ENCODE results near the gene FAM219B.

FAM219B gene

GRCh38 chr15:74872702-74873035 lies 34.0 kb downstream of the FAM219B start:
- no peak for DNase-seq

- no peak for DNase-seq
Measured at GRCh38 chr15:74870436-74871215, 36.0 kb downstream of the FAM219B start.

- peak; percentile 96 to 98 for DNase-seq
Measured at GRCh38 chr15:74869726-74870407, 36.8 kb downstream of the FAM219B start.

- no peak for DNase-seq
Measured at GRCh38 chr15:74869372-74869725, 37.3 kb downstream of the FAM219B start.

GRCh38 chr15:74868059-74868458 lies 38.6 kb downstream of the FAM219B start:
- DNase-seq, result peak; percentile 86 to 87

GRCh38 chr15:74867466-74868038 lies 39.1 kb downstream of the FAM219B start:
- no peak for DNase-seq

GRCh38 chr15:74866090-74866489 lies 40.6 kb downstream of the FAM219B start:
- DNase-seq, result no peak

- no peak for DNase-seq
Measured at GRCh38 chr15:74865316-74865715, 41.3 kb downstream of the FAM219B start.

- no peak for DNase-seq
Measured at GRCh38 chr15:74864296-74864695, 42.4 kb downstream of the FAM219B start.

GRCh38 chr15:74863239-74864056 lies 43.2 kb downstream of the FAM219B start:
- DNase-seq, result no peak

- no peak for DNase-seq
Measured at GRCh38 chr15:74858369-74858740, 48.3 kb downstream of the FAM219B start.

GRCh38 chr15:74857671-74858368 lies 48.8 kb downstream of the FAM219B start:
- DNase-seq, result no peak

- DNase-seq, result no peak
Measured at GRCh38 chr15:74857082-74857655, 49.5 kb downstream of the FAM219B start.

- no peak for DNase-seq
Measured at GRCh38 chr15:74856537-74856936, 50.1 kb downstream of the FAM219B start.

GRCh38 chr15:74855857-74856256 lies 50.8 kb downstream of the FAM219B start:
- DNase-seq, result no peak

GRCh38 chr15:74854453-74855022 lies 52.1 kb downstream of the FAM219B start:
- DNase-seq, result no peak

GRCh38 chr15:74851960-74852359 lies 54.7 kb downstream of the FAM219B start:
- DNase-seq, result no peak

GRCh38 chr15:74850393-74850792 lies 56.3 kb downstream of the FAM219B start:
- no peak for DNase-seq

Measured in AML-193 (cell line).